Kidney (tissue), 14 donors: ENCODE results near the gene TOR1AIP2. TPM values are rescaled to one million over a fixed set of nuclear protein-coding genes. Genes with fewer than 3 reads are reported as not detected.
"Not testable (repeated sequence)": the region's sequence is repeated elsewhere in the genome, so short reads cannot be mapped to it uniquely, and the experiment has no call there.

Experiments used
- DNase-seq, 5 donors: peaks; one replicate each; pipeline ENCODE4 v3.0.0-alpha.2; 2013 to 2020
- FAIRE-seq: peaks from 2 replicates; lab custom pipeline; 2012; peaks lifted over from hg19 to GRCh38; lab: Jason Lieb, UNC
- H3K27ac ChIP-seq, 2 donors: one replicate each; pipeline ENCODE4 v1.7.0; 2013; ENCODE audit warnings: low read depth in 2 of 2, low read length in 2 of 2, inconsistent platforms in 1 of 2
- H3K27me3 ChIP-seq: one replicate; pipeline ENCODE4 v1.7.1; 2013; ENCODE audit warnings: low read length, inconsistent platforms; ENCODE audit not compliant: control insufficient read depth, insufficient read depth
- H3K36me3 ChIP-seq, 3 donors: one replicate each; pipeline versions ENCODE4 v1.7.0 to v1.7.1; 2013; ENCODE audit warnings: low read length in 3 of 3, control low read depth in 1 of 3, inconsistent platforms in 1 of 3; ENCODE audit not compliant: insufficient read depth in 3 of 3, control insufficient read depth in 2 of 3
- H3K4me1 ChIP-seq, 3 donors: one replicate each; pipeline versions ENCODE4 v1.7.0 to v1.7.1; 2013; ENCODE audit warnings: low read length in 3 of 3, inconsistent platforms in 1 of 3, low read depth in 1 of 3; ENCODE audit not compliant: control insufficient read depth in 2 of 3, insufficient read depth in 2 of 3
- H3K4me3 ChIP-seq, 3 donors: one replicate each; pipeline versions ENCODE4 v1.7.0 to v1.8.1; 2013; ENCODE audit warnings: low read length in 3 of 3, control low read depth in 1 of 3, inconsistent platforms in 1 of 3
- H3K9ac ChIP-seq, 3 donors: one replicate each; pipeline versions ENCODE4 v1.7.0 to v1.7.1; 2013; ENCODE audit warnings: low read length in 3 of 3, control low read depth in 1 of 3, inconsistent platforms in 1 of 3
- H3K9me3 ChIP-seq, 3 donors: one replicate each; pipeline versions ENCODE4 v1.7.0 to v1.7.1; 2013; ENCODE audit warnings: low read length in 3 of 3, control low read depth in 1 of 3, inconsistent platforms in 1 of 3; ENCODE audit not compliant: control insufficient read depth in 2 of 3, insufficient read depth in 1 of 3
- intact Hi-C: fragments of 100-400 bp; cut with DNase I; formaldehyde crosslinking; loops from one replicate; pipeline ENCODE4 v1.11.1; 2022
- polyA plus RNA-seq: library from polyadenylated mRNA; stranded (reverse); fragments of 350-450 nt; fragmentation: Illumina TruSeq; extraction: RNeasy Lipid Tissue Mini Kit (QIAGEN cat#74804); gene quantifications from one replicate; pipeline ENCODE4 v1.2.3, GENCODE V29; 2014; ENCODE audit warnings: low read depth, low replicate concordance; ENCODE audit not compliant: insufficient read depth
- total RNA-seq: library from RNA; stranded (reverse); fragmentation: NEBNext Ultra II Directional; extraction: Animal tissue kit (Norgen Biotek cat#: 25700); gene quantifications from one replicate; pipeline ENCODE4 v1.2.1, GENCODE V29; 2021
- TF ChIP-seq, protein P1 (sequence below): IDR thresholded peaks from 3 replicates; pipeline ENCODE4 v1.5.1; 2012; ENCODE audit warnings: mild to moderate bottlenecking, moderate library complexity, borderline replicate concordance; ENCODE audit not compliant: insufficient read depth; ENCODE audit errors: extremely low read depth
- donor health status: control.
- donor health status: control.
- donor health status: control.
- donor health status: control.
- donor health status: control.
- donor health status: DM: yes; HTN: yes; CAD: no.
- donor health status: Normal renal cell carcinoma (clear cell type).

Gene TOR1AIP2
- total and polyA plus RNA-seq, 2 donors from 2014 or later, result 13.1 to 80.5 TPM

GRCh38 chr1:179806333-179806732 lies 71.3 kb downstream of the TOR1AIP2 start:
- FAIRE-seq, result no peak
- no peak overlapping the region for H3K27ac ChIP-seq

GRCh38 chr1:179805291-179806195 lies 72.1 kb downstream of the TOR1AIP2 start:
- no peaks in the 10 kb centered on the region for H3K36me3 ChIP-seq

More at GRCh38 chr1:179806333-179806732, 71.3 kb downstream of the TOR1AIP2 start:
- Histone ChIP-seq H3K27me3 (no peaks in the 10 kb centered on the region), H3K4me3 (no peak overlapping the region), H3K9ac (no peak overlapping the region), H3K36me3 (no peaks in the 10 kb centered on the region), H3K4me1 (no peaks in the 10 kb centered on the region), H3K9me3 (no peaks in the 10 kb centered on the region)
- intact Hi-C loops, result no loop called here
- no peak for DNase-seq
- TF ChIP-seq, protein P1, sequence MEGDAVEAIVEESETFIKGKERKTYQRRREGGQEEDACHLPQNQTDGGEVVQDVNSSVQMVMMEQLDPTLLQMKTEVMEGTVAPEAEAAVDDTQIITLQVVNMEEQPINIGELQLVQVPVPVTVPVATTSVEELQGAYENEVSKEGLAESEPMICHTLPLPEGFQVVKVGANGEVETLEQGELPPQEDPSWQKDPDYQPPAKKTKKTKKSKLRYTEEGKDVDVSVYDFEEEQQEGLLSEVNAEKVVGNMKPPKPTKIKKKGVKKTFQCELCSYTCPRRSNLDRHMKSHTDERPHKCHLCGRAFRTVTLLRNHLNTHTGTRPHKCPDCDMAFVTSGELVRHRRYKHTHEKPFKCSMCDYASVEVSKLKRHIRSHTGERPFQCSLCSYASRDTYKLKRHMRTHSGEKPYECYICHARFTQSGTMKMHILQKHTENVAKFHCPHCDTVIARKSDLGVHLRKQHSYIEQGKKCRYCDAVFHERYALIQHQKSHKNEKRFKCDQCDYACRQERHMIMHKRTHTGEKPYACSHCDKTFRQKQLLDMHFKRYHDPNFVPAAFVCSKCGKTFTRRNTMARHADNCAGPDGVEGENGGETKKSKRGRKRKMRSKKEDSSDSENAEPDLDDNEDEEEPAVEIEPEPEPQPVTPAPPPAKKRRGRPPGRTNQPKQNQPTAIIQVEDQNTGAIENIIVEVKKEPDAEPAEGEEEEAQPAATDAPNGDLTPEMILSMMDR, result no peak

DNA sequence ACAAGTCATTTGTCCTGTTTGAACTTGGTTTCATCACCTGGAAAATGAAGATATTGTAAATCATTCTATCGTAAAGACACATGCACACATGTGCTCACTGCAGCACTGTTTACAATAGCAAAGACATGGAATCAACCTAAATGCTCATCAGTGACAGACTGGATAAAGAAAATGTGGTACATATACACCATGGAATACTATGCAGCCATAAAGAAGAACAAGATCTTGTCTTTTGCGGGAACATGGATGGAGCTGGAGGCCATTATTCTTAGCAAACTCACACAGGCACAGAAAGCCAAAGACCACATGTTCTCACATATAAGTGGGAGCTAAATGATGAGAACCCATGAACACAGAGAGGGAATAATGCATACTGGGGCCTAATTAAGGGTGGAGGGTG lies 73.2 kb downstream of the TOR1AIP2 start:
- DNase-seq, intact Hi-C loops, H3K36me3 ChIP-seq, H3K9me3 ChIP-seq, H3K27me3 ChIP-seq, H3K27ac ChIP-seq, FAIRE-seq, H3K9ac ChIP-seq, H3K4me3 ChIP-seq, H3K4me1 ChIP-seq: not testable (repeated sequence)

More at GRCh38 chr1:179805291-179806195, 72.1 kb downstream of the TOR1AIP2 start:
- no peak overlapping the region for H3K9ac ChIP-seq
- TF ChIP-seq, protein P1, result no peak
- DNase-seq (no peak), FAIRE-seq (no peak)
- H3K27ac ChIP-seq, result no peak overlapping the region
- no peaks in the 10 kb centered on the region for H3K27me3 ChIP-seq
- no peaks in the 10 kb centered on the region for H3K4me1 ChIP-seq
- no peaks in the 10 kb centered on the region for H3K9me3 ChIP-seq
- intact Hi-C loops, result no loop called here
- H3K4me3 ChIP-seq, result no peak overlapping the region

DNA sequence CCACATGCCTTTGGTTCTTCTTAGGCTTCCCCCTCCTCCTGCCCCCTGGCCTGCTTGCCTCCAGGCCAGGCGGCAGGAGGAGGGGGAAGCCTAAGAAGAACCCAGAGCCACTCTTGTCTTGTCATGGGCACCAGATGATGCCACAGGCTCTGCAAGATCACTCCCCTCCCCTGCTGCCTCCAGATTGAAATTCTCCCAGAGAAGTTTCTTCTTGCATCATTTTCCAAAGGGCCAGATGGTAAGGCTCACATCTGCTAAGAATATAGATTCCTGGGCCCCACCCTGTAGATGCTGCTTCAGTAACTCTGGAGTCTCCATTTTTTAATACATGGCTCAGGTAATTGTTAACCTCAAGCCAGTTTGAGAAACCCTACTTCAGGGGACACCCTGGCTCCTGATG lies 73.7 kb downstream of the TOR1AIP2 start:
- Histone ChIP-seq H3K4me3 (no peak overlapping the region), H3K9ac (no peak overlapping the region), H3K36me3 (no peaks in the 10 kb centered on the region), H3K27ac (no peak overlapping the region), H3K4me1 (no peaks in the 10 kb centered on the region), H3K9me3 (no peaks in the 10 kb centered on the region), H3K27me3 (no peaks in the 10 kb centered on the region)
- TF ChIP-seq, protein P1, result no peak
- intact Hi-C loops, result no loop called here
- no peak for FAIRE-seq
- no peak for DNase-seq
